MG63 (cell line): ENCODE measurements around the gene ZNF512. TPM values are rescaled to one million over a fixed set of nuclear protein-coding genes. Genes with fewer than 3 reads are reported as not detected.
"Not testable (repeated sequence)": the region's sequence is repeated elsewhere in the genome, so short reads cannot be mapped to it uniquely, and the experiment has no call there.

ENCODE experiments used
- DNase-seq: peaks from one replicate; pipeline ENCODE4 v3.0.0-alpha.2; 2020
- H3K27me3 ChIP-seq: fragments of 250-450 bp; sonication (Bioruptor Pico); 2 replicates; pipeline ENCODE4 v1.5.1; 2020; ENCODE audit warnings: mild to moderate bottlenecking, moderate library complexity
- H3K36me3 ChIP-seq: fragments of 250-450 bp; sonication (Bioruptor Pico); 2 replicates; pipeline ENCODE4 v1.5.1; 2020; ENCODE audit warnings: mild to moderate bottlenecking, moderate library complexity
- H3K4me3 ChIP-seq: fragments of 250-450 bp; sonication (Bioruptor Pico); 2 replicates; pipeline ENCODE4 v1.5.1; 2020; ENCODE audit warnings: mild to moderate bottlenecking, moderate library complexity
- H3K9me3 ChIP-seq: fragments of 250-450 bp; sonication (Bioruptor Pico); 2 replicates; pipeline ENCODE4 v1.5.1; 2020; ENCODE audit warnings: mild to moderate bottlenecking, moderate library complexity
- total RNA-seq: library from RNA; depleted of rRNA; stranded (reverse); fragments of >200 nt; shearing (Covaris generic); gene quantifications from 2 replicates; pipeline ENCODE4 v1.2.3, GENCODE V29; 2014; ENCODE audit warnings: low replicate concordance

Gene ZNF512
- total RNA-seq, 1 experiment from 2014 or later = 31.4 TPM

DNA sequence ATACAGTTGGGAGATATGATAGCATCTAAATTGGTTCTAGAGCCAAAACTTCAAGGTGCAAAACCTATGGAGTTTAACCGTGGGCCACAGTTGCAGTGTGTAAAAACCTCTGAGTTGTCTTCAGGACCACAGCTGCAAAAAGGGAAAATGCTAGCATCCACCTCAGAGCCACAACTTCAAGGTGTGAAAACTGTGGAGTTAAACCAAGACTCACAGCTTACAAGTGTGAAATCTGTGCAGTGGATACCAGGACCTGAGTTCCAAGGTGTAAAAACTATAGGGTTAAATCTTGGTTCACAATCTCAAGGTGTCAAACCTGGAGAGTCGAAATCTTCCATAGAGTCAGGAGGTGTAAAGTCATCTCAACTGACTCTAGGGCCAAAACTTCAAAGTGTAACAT is 10.4 kb upstream of the ZNF512 start:
- no peak for DNase-seq
- no peaks in the 10 kb centered on the region for H3K27me3 ChIP-seq
- no peaks in the 10 kb centered on the region for H3K9me3 ChIP-seq
- H3K4me3 ChIP-seq = no peak overlapping the region
- H3K36me3 ChIP-seq = no peaks in the 10 kb centered on the region

DNA sequence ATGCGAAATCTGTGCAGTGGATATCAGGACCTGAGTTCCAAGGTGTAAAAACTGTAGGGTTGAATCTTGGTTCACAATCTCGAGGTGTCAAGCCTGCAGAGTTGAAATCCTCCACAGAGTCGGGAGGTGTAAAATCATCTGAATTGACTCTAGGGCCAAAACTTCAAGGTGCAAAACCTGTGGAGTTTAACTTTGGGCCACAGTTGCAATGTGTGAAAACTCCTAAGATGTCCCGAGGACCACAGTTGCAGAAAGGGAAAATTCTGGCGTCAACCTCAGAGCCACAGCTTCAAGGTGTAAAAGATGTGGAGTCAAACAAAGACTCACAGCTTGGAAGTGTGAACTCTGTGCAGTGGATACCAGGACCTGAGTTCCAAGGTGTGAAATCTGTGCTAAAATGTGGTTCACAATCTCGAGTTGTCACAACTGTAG is 9.8 kb upstream of the ZNF512 start:
- Histone ChIP-seq H3K4me3 (no peak overlapping the region), H3K9me3 (no peaks in the 10 kb centered on the region), H3K36me3 (no peaks in the 10 kb centered on the region), H3K27me3 (no peaks in the 10 kb centered on the region)
- no peak for DNase-seq

DNA sequence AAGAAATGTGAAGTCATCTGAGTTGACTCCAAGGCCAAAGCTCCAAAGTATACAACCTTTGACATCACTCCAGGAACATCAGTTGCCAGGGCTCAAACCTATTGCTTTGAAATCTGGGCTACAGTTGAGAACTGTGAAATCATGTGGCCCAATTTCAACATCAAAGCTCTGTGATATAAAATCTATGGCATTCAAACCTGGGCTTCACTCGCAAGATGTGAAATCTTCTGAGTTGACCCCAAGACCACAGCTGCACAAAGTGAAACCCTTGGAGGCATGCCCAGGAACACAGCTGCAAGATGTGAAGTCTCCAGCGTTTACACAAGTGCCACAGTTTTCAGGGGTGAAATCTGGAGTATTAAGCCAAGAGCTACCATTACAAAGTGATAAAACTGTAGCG is 9.4 kb upstream of the ZNF512 start:
- H3K27me3 ChIP-seq = no peaks in the 10 kb centered on the region
- H3K4me3 ChIP-seq = no peak overlapping the region
- no peaks in the 10 kb centered on the region for H3K36me3 ChIP-seq
- H3K9me3 ChIP-seq = no peaks in the 10 kb centered on the region
- no peak for DNase-seq

- no peaks in the 10 kb centered on the region for H3K9me3 ChIP-seq
- no peak overlapping the region for H3K4me3 ChIP-seq
- DNase-seq = no peak
- 0 out of 2 replicates have a peak, but pooled peaks cover 7% of the 10 kb centered on the region for H3K36me3 ChIP-seq
- H3K27me3 ChIP-seq = no peaks in the 10 kb centered on the region
Observed at GRCh38 chr2:27581417-27582128, 1.3 kb upstream of the ZNF512 start.

DNA sequence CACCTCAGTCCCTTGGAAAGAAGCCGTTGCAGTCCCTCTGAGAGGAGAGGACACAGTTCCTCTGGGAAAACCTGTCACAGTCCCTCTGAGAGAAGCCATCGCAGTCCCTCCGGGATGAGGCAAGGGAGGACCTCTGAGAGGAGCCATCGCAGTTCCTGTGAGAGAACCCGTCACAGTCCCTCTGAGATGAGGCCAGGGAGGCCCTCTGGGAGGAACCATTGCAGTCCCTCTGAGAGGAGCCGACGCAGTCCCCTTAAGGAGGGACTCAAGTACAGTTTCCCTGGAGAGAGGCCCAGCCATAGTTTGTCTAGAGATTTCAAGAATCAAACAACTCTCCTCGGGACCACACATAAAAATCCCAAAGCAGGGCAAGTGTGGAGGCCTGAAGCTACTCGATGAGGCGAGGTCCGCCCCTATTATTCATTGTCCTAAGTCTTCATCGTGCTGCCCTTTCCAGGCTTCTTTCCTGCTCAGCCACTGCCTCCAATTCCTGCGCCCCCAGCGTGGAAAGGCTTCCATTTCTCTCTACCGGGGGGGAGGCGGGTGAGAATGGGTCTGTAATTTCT is 630 bp upstream of the ZNF512 start:
- Histone ChIP-seq H3K36me3 (0 out of 2 replicates have a peak, but pooled peaks cover 7% of the 10 kb centered on the region), H3K27me3 (no peaks in the 10 kb centered on the region), H3K9me3 (no peaks in the 10 kb centered on the region), H3K4me3 (peak overlapping the region; percentile 91)
- DNase-seq = no peak

- H3K36me3 ChIP-seq = peaks cover 7% of the 10 kb centered on the region; the same call in 1 of the 2 replicates
- H3K27me3 ChIP-seq = no peaks in the 10 kb centered on the region
- H3K9me3 ChIP-seq = peaks cover 1% of the 10 kb centered on the region; the same call in 1 of the 2 replicates
- H3K4me3 ChIP-seq = peak overlapping the region; percentile 91
- no peak for DNase-seq
Observed at GRCh38 chr2:27583390-27583915, 611 bp downstream of the ZNF512 start.

DNA sequence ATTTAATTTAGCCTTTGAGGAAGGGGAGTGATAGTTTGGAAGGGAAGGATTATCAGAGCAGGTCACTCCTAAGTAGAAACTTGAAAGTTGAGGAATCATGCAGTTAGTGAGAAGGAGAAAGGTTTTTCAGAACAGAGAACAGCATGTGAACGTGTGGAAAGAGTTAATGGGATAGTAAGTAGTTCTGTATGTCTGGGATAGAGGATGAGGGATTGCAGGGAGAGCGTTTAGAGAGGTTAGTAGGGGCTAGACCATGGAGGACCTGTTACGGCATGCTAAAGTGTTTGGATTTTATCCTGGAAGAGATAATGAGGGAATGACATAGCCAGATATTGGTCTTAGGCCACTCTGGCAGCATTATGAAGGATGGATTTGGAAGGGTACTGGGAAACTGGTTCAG is 1.8 kb downstream of the ZNF512 start:
- H3K9me3 ChIP-seq = peaks cover 2% of the 10 kb centered on the region; the same call in 1 of the 2 replicates
- H3K36me3 ChIP-seq = peaks cover 7% of the 10 kb centered on the region; the same call in 1 of the 2 replicates
- peak overlapping the region; percentile 91 for H3K4me3 ChIP-seq
- no peak for DNase-seq
- H3K27me3 ChIP-seq = no peaks in the 10 kb centered on the region

DNA sequence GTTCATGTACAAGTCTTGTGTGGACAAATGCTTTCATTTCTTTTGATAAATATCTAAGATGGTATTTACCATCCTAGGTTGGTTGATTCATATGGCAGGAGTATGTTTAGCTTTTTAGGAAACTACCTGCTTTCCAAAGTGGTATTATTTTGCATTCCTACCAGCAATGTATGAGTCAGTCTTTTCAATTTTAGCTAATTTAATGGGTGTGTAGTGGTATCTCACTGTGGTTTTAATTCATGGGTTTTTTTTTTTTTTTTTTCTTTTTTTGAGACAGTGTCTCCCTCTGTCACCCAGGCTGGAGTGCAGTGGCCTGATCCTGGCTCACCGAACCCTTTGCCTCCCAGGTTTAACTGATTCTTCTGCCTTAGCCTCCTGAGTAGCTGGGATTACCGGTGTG is 4.2 kb downstream of the ZNF512 start:
- no peak for DNase-seq
- Histone ChIP-seq H3K4me3 (no peak overlapping the region), H3K36me3 (peaks cover 11% of the 10 kb centered on the region), H3K27me3 (no peaks in the 10 kb centered on the region), H3K9me3 (peaks cover 21% of the 10 kb centered on the region)

DNA sequence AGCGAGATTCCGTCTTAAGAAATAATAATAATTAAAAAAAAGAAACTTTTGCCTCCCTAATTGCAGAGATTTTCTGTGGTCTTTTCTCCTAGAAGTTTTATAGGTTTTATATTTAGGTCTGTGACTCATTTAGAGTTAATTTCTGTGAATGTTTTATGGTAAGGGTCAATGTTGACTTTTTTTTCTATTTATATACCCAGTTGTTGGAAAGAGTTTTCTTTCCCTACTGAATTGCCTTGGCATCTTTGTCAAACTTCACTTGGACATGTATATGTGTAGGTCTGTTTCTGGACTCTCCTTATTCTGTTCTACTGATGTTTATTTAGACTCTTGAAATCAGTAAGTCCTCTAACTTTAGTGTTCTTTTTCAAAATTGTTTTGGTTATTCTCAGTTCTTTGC is 5.5 kb downstream of the ZNF512 start:
- DNase-seq = no peak

DNA sequence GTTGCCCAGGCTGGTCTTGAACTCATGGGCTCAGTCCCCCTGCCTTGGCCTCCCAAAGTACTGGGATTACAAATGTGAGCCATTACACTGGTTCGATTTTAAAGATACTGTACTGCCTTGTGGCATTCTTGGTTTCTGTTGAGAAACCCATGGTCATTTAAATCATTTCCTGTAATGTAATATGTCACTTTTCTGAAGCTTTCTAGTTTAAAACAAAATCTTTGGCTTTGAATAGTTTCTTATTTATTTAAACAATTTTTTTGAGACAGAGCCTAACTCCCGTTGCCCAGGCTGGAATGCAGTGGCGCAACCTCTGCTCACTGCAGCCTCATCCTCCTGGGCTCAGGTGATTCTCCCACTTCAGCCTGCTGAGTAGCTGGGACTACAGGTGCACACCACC is 8.9 kb downstream of the ZNF512 start:
- Histone ChIP-seq H3K4me3 (no peak overlapping the region), H3K27me3 (no peaks in the 10 kb centered on the region), H3K9me3 (peaks cover 37% of the 10 kb centered on the region), H3K36me3 (peaks cover 8% of the 10 kb centered on the region)
- DNase-seq = no peak

More for the DNA sequence above, 5.5 kb downstream of the ZNF512 start:
- Histone ChIP-seq H3K27me3 (no peaks in the 10 kb centered on the region), H3K36me3 (peaks cover 11% of the 10 kb centered on the region), H3K9me3 (peaks cover 30% of the 10 kb centered on the region), H3K4me3 (no peak overlapping the region)

- Histone ChIP-seq H3K36me3 (peaks cover 18% of the 10 kb centered on the region), H3K4me3 (no peak overlapping the region), H3K9me3 (peaks cover 37% of the 10 kb centered on the region), H3K27me3 (no peaks in the 10 kb centered on the region)
- no peak for DNase-seq
Observed at GRCh38 chr2:27593240-27593639, 10.4 kb downstream of the ZNF512 start.

DNA sequence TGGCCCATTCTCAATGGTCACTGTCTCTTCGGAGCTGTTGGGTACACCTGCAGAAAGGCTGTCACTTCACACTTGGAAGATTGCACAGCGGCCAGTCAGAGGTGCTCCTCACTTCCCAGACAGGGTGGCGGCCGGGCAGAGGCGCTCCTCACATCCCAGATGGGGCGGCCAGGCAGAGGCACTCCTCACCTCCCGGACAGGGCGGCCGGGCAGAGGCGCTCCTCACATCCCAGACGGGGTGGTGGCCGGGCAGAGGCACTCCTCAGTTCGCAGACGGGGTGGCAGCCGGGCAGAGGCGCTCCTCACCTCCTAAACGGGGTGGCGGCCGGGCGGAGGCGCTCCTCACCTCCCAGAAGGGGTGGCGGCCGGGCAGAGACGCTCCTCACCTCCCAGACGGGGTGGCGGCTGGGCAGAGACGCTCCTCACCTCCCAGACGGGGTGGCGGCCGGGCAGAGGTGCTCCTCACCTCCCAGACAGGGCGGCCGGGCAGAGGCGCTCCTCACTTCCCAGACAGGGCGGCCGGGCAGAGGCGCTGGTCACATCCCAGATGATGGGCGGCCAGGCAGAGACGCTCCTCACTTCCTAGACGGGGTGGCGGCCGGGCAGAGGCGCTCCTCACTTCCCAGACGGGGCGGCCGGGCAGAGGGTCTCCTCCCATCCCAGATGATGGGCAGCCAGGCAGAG is 11.3 kb downstream of the ZNF512 start:
- not testable (repeated sequence) for H3K27me3 ChIP-seq, DNase-seq, H3K4me3 ChIP-seq
- H3K9me3 ChIP-seq = peaks cover 35% of the 10 kb centered on the region
- H3K36me3 ChIP-seq = peaks cover 21% of the 10 kb centered on the region

GRCh38 chr2:27595412-27595811 is 12.6 kb downstream of the ZNF512 start:
- H3K4me3 ChIP-seq, DNase-seq, H3K27me3 ChIP-seq: not testable (repeated sequence)
- Histone ChIP-seq H3K36me3 (peaks cover 25% of the 10 kb centered on the region), H3K9me3 (peaks cover 28% of the 10 kb centered on the region)

DNA sequence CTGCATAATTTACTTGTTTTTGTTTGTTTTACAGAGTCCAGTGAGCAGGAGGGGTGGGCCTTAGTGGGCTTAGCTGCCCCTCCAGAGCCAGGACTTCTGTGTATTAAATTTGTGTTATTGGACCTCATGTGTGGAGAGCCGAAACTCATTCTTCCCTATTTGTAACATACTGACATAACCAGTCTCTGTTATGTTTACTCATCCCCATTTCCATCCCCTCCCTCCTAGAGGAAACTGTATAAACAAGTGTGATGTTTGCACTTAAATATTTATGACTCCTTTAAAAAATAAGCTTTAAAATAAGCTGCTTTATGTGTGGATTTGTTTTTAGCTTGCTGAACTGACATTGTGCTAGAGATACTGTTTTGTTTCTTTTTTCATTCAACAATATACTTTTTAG is 13.8 kb downstream of the ZNF512 start:
- DNase-seq = no peak
- Histone ChIP-seq H3K9me3 (peaks cover 18% of the 10 kb centered on the region), H3K27me3 (no peaks in the 10 kb centered on the region), H3K4me3 (no peak overlapping the region), H3K36me3 (peaks cover 31% of the 10 kb centered on the region)

DNA sequence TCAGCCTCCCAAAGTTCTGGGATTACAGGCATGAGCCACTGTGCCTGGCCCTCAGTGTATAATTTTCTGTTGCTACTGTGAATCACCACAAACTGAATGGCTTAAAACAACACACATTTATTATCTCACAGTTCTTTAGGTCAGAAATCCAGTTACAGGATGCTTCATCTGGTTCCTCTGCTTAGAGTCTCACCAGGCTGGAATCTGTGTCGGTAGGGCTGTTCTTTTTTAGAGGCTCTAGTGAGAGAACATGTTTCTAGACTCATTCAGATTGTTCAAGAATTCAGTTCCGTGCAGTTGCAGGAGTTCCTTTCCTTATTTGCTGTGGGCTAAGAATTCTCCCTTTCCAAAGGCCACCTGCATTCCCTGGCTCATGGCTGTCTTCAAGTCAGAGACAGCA is 23.8 kb downstream of the ZNF512 start:
- DNase-seq = no peak

DNA sequence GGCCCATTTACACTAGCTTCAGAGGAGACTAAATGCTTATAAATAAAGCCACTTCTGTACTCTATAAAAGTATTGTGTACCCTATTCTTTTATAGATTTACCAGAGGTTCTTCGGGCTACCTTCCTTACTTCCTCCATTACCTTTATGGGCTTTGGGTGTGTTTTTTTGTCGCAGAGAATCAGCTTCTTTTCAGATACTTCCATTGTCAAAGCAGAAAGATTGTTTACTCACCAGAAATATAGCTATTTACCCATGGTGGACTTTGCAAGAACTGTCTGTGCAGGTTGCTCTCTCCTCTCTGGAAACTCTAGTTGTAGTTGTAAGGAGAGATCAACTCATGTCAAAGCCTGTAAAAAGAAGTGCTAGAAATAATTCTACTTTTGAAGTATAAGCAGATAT is 31.1 kb downstream of the ZNF512 start:
- Histone ChIP-seq H3K27me3 (no peaks in the 10 kb centered on the region), H3K4me3 (no peak overlapping the region), H3K9me3 (no peaks in the 10 kb centered on the region), H3K36me3 (peaks cover 48% of the 10 kb centered on the region)
- no peak for DNase-seq

More for the DNA sequence above, 23.8 kb downstream of the ZNF512 start:
- no peak overlapping the region for H3K4me3 ChIP-seq
- no peaks in the 10 kb centered on the region for H3K9me3 ChIP-seq
- H3K36me3 ChIP-seq = peaks cover 56% of the 10 kb centered on the region
- no peaks in the 10 kb centered on the region for H3K27me3 ChIP-seq

GRCh38 chr2:27615316-27615715 is 32.5 kb downstream of the ZNF512 start:
- Histone ChIP-seq H3K4me3 (no peak overlapping the region), H3K9me3 (no peaks in the 10 kb centered on the region), H3K36me3 (peaks cover 40% of the 10 kb centered on the region), H3K27me3 (no peaks in the 10 kb centered on the region)
- DNase-seq = no peak
